ENCODE measurements around the gene LARP6.

LARP6 gene

GRCh38 chr15:70831094-70831911, 22.7 kb downstream of the LARP6 start:
- in situ Hi-C loops (cut with MboI; ENCODE audit: low sequenced_read_pairs), result no loop called here

- in situ Hi-C loops (cut with MboI; ENCODE audit: low sequenced_read_pairs), result no loop called here
Observed at GRCh38 chr15:70830615-70831014, 23.3 kb downstream of the LARP6 start.

- in situ Hi-C loops (cut with MboI; ENCODE audit: low sequenced_read_pairs), result no loop called here
Observed at GRCh38 chr15:70829371-70830166, 24.4 kb downstream of the LARP6 start.

GRCh38 chr15:70827721-70828120, 26.2 kb downstream of the LARP6 start:
- in situ Hi-C loops (cut with MboI; ENCODE audit: low sequenced_read_pairs), result no loop called here

GRCh38 chr15:70826634-70827033, 27.3 kb downstream of the LARP6 start:
- in situ Hi-C loops (cut with MboI; ENCODE audit: low sequenced_read_pairs), result no loop called here

- in situ Hi-C loops (cut with MboI; ENCODE audit: low sequenced_read_pairs), result no loop called here
Observed at GRCh38 chr15:70825841-70826240, 28.1 kb downstream of the LARP6 start.

- in situ Hi-C loops (cut with MboI; ENCODE audit: low sequenced_read_pairs), result loop anchor here (25.0 kb wide), 1 partner anchor 136 kb away; no protein-coding TSS in a partner anchor
Observed at GRCh38 chr15:70823196-70823595, 30.8 kb downstream of the LARP6 start.

- in situ Hi-C loops (cut with MboI; ENCODE audit: low sequenced_read_pairs), result loop anchor here (25.0 kb wide), 1 partner anchor 133 kb away; no protein-coding TSS in a partner anchor
Observed at GRCh38 chr15:70820214-70820613, 33.7 kb downstream of the LARP6 start.

- in situ Hi-C loops (cut with MboI; ENCODE audit: low sequenced_read_pairs), result loop anchor here (25.0 kb wide), 1 partner anchor 131 kb away; no protein-coding TSS in a partner anchor
Observed at GRCh38 chr15:70818580-70818979, 35.4 kb downstream of the LARP6 start.

GRCh38 chr15:70817266-70817665, 36.7 kb downstream of the LARP6 start:
- in situ Hi-C loops (cut with MboI; ENCODE audit: low sequenced_read_pairs), result loop anchor here (25.0 kb wide), 1 partner anchor 130 kb away; no protein-coding TSS in a partner anchor

- in situ Hi-C loops (cut with MboI; ENCODE audit: low sequenced_read_pairs), result loop anchor here (25.0 kb wide), 1 partner anchor 128 kb away; no protein-coding TSS in a partner anchor
Observed at GRCh38 chr15:70815604-70816003, 38.4 kb downstream of the LARP6 start.

- in situ Hi-C loops (cut with MboI; ENCODE audit: low sequenced_read_pairs), result loop anchor here (25.0 kb wide), 1 partner anchor 128 kb away; no protein-coding TSS in a partner anchor
Observed at GRCh38 chr15:70815011-70815410, 38.9 kb downstream of the LARP6 start.

GRCh38 chr15:70812827-70813364, 41.1 kb downstream of the LARP6 start:
- in situ Hi-C loops (cut with MboI; ENCODE audit: low sequenced_read_pairs), result loop anchor here (25.0 kb wide), 1 partner anchor 126 kb away; no protein-coding TSS in a partner anchor

GRCh38 chr15:70810916-70811578, 42.9 kb downstream of the LARP6 start:
- in situ Hi-C loops (cut with MboI; ENCODE audit: low sequenced_read_pairs), result loop anchor here (25.0 kb wide), 1 partner anchor 124 kb away; no protein-coding TSS in a partner anchor

- in situ Hi-C loops (cut with MboI; ENCODE audit: low sequenced_read_pairs), result loop anchor here (25.0 kb wide), 1 partner anchor 120 kb away; no protein-coding TSS in a partner anchor
Observed at GRCh38 chr15:70806992-70807712, 46.8 kb downstream of the LARP6 start.

- in situ Hi-C loops (cut with MboI; ENCODE audit: low sequenced_read_pairs), result loop anchor here (25.0 kb wide), 1 partner anchor 117 kb away; no protein-coding TSS in a partner anchor
Observed at GRCh38 chr15:70804388-70804787, 49.6 kb downstream of the LARP6 start.

- in situ Hi-C loops (cut with MboI; ENCODE audit: low sequenced_read_pairs), result loop anchor here (25.0 kb wide), 1 partner anchor 115 kb away; no protein-coding TSS in a partner anchor
Observed at GRCh38 chr15:70802629-70803028, 51.3 kb downstream of the LARP6 start.

GRCh38 chr15:70801109-70801508, 52.8 kb downstream of the LARP6 start:
- in situ Hi-C loops (cut with MboI; ENCODE audit: low sequenced_read_pairs), result loop anchor here (25.0 kb wide), 1 partner anchor 114 kb away; no protein-coding TSS in a partner anchor

- in situ Hi-C loops (cut with MboI; ENCODE audit: low sequenced_read_pairs), result loop anchor here (25.0 kb wide), 1 partner anchor 113 kb away; no protein-coding TSS in a partner anchor
Observed at GRCh38 chr15:70799667-70800450, 54.1 kb downstream of the LARP6 start.

Measured in HL-60/S4 (cell line).